CD4-positive, alpha-beta T cell treated with Interleukin-4 for 1 hour (primary cell): ENCODE measurements around the gene S100A7A.
"Not testable (repeated sequence)": the region's sequence is repeated elsewhere in the genome, so short reads cannot be mapped to it uniquely, and the experiment has no call there.

Experiments used
- DNase-seq, 2 donors: peaks; one replicate each; pipeline ENCODE4 v3.0.0-alpha.2; 2020 to 2022

Gene S100A7A

GRCh38 chr1:153428073-153428638 lies 11.8 kb downstream of the S100A7A start:
- DNase-seq: no peak

DNA sequence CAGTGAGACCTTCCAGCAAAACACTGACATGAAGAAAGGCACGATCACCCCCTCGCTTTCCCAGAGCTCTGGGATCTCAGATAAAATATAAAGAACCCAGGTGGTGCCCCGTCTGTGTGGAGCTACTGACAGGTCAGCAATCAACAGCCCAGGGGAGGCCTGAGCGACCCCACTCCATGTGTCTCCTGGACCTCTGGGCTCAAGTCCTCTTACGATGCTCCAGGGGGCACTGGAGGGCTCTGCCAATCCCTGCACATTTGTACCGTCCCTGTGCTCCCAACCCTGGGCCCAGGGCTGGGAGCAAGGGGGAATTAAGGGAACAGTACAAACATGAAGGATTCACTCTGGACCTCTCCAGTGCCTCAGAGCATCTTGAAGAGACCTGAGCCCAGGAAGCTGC lies 12.5 kb downstream of the S100A7A start:
- no peak for DNase-seq

DNA sequence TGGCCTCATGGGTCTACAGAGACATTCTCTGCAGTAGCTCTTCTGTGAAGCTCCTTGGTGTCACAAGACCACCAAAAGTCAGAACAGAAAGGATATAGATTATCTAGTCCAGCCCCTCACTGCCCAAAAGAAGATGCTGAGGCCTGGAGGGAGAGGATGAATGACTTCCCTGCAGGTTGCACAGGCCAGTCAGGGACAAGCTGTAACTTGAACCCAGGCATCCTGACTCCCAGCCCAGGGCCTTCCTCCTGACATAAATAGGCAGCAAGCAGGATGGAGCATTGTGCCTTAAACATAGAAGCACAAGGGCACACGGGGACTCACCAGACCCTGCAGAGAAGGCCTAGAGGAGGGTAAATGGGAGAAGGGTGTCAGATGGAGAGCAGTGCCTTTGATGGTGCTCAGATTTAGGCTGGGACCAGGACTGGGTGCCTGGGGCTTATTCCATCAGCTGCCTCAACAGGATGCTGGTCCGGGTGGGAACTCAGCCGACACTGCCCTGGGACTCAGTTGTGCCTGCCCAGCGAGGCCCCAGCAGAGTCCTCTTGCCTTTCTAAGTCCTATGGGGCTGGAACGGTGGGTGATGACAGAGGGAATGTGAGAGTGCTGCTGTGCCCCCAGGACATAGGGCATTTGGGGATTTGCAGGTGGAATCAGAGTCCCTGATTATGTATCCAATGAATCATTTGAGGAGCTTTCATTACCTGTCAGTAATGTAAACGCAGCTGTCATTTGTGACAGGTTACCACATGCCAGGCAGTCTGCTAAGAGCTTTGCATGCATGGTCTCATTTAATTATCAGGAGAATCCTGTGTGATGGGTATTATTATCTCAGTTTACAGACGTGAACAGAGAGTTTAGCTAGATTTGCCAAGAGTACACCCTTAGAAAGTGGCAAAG lies 13.2 kb downstream of the S100A7A start:
- no peak for DNase-seq

GRCh38 chr1:153430166-153430553 lies 13.8 kb downstream of the S100A7A start:
- no peak for DNase-seq

GRCh38 chr1:153430561-153430960 lies 14.2 kb downstream of the S100A7A start:
- no peak for DNase-seq

- DNase-seq: no peak
Observed at GRCh38 chr1:153431002-153431401, 14.7 kb downstream of the S100A7A start.

- no peak for DNase-seq
Observed at GRCh38 chr1:153431427-153431826, 15.1 kb downstream of the S100A7A start.

- no peak for DNase-seq
Observed at GRCh38 chr1:153431928-153432327, 15.6 kb downstream of the S100A7A start.

- no peak for DNase-seq
Observed at GRCh38 chr1:153432874-153433681, 16.8 kb downstream of the S100A7A start.

GRCh38 chr1:153434746-153435455 lies 18.6 kb downstream of the S100A7A start:
- no peak for DNase-seq

GRCh38 chr1:153437236-153437635 lies 20.9 kb downstream of the S100A7A start:
- no peak for DNase-seq

DNA sequence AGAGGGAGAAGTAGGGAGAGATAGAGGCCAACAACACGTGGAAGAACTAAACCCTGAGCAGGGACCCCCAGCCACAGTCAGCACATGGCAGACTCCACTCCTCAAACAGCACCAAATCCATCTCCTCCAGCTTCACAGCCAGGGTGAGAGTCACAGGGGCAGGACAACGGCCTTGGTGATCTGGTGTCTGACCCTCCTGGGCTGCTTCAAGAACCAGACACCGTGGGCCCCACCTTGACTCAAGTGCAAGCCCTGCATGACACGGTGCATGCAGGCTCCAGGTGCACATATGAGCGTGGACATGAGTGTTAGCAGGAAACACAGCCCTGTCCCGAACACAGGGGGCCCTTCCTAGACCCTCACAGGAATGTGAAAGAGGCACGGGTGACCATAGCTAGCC lies 22.3 kb downstream of the S100A7A start:
- DNase-seq: no peak

- DNase-seq: no peak
Observed at GRCh38 chr1:153439273-153439672, 23.0 kb downstream of the S100A7A start.

DNA sequence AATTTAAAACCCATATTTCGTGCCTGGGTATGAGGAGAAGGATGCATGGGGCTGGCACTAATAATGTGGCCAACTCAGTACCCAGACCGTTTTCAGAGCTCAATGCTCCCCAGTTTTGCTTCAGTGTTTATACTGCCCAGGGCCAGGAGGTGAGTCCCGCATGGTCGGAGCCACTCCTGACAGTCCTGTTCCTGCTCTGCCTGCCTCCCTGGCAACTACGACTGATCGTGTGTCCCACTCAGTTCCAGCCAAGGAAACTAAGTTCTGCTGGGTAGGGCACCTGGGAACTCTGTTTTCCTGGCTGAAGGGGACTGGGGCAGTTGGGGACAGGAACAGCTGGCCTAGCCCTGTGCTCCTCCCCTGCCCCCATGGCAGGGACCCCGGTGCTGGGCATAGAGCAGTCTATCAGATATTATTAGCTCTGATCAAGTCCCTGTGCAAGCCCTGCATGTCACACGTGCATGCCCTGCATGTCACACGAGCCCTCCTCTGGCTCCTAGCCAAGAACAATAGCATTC lies 25.0 kb downstream of the S100A7A start:
- DNase-seq: no peak

DNA sequence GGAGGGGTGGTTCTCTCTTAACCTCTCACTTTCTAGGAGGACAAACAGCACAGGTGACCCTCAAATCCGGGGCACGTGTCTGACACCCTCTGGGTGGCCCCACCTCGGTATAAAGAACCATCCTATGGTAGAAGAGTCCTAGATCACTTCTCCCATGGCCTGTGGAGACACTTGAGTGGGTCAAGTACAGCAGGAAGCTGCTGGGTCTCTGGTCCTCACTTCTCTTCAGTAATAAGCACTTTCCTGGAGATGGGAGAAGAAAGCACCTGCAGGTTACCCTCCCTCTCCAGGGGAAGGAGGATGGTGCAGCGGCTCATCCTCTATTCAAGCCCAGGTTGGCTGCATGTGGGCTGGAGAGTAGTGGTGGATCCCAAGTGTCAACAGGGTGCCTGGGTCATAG lies 27.2 kb downstream of the S100A7A start:
- no peak for DNase-seq

GRCh38 chr1:153444078-153444477 lies 27.8 kb downstream of the S100A7A start:
- no peak for DNase-seq

DNA sequence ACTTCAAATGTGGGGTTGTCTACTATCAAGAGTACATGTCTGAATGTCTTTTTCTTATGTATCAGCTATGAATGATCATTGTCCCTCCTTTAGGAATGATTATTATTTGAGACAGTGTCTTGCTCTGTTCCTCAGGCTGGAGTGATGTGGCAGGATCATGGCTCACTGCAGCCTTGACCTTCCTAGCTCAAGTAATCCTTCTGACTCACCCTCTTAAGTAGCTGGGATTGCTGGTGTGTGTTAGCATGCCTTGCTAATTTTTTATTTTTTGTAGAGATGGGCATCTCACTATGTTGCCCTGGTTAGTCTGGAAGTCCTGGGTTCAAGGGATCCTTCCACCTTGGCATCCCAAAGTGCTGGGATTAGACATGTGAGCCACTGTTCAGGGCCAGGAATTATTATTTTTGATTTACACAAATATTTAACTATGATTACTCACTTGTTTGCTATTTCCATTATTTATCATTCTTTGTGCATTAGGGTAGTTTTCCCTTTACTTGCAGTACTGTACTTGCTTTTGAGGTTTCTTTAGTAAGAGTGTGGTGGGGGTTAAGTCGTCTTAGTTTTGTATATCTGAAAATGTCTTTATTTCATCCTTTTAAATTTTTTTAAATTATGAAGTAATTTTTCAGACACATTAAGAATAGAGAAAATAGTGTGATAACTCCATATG lies 31.3 kb downstream of the S100A7A start:
- no peak for DNase-seq

- not testable (repeated sequence) for DNase-seq
Observed at GRCh38 chr1:153448851-153449250, 32.5 kb downstream of the S100A7A start.

DNA sequence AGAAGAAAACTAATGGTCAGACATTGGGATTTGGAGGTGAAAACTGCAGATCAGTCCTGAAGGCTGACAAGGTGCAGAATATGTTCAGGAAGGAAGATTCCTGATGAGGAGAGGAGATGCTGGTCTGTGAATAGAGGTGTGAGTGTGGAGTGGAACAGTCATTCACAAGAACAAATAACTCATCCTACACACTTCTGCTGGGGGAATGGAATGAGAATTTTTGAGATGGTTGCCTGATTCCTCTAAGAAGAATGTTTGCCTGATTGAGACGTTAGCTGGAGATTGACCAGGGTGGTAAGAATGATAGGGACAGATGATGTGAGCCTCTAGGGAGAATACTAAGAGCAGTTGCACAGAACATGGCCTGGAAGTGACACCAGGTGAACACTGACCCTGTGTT lies 40.1 kb downstream of the S100A7A start:
- DNase-seq: no peak

DNA sequence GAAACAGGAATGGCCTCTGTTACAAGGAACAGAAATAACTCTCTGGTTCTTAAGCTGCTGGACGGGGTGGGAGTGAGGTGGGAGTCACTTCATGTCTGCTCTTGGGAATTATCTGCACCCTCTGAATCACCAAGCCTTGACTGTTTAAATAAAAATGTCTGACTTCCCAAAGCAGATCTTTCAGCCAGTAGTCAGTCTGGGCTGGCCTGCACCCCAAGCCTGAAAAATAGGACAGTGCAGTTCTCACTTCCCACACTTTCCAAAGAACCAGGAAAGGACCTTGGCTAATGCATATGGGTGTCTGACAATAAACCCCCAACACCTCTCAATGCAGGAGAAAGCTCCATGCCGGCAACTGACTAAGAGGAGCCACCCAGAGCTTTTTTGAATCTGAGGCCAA lies 43.3 kb downstream of the S100A7A start:
- no peak for DNase-seq

GRCh38 chr1:153460551-153460950 lies 44.2 kb downstream of the S100A7A start, which contains the start of gene S100A7:
Gene S100A7 (minus strand): TSS chr1:153460651. CDS start chr1:153459013, 1,638 bp downstream.
- no peak for DNase-seq

GRCh38 chr1:153462741-153463140 lies 46.4 kb downstream of the S100A7A start:
- DNase-seq: not testable (repeated sequence)
